Fibroblast of the aortic adventitia (primary cell): ENCODE measurements around the gene PRR5. TPM values are rescaled to one million over a fixed set of nuclear protein-coding genes. Genes with fewer than 3 reads are reported as not detected.

ENCODE experiments used
- DNase-seq: peaks from one replicate; pipeline ENCODE4 v3.0.0-alpha.2; 2010; ENCODE audit warnings: low read depth
- H3K4me3 ChIP-seq: 2 replicates; pipeline ENCODE4 v1.5.1; 2011; ENCODE audit warnings: low read depth, mild to moderate bottlenecking, control low read depth, low read length, moderate library complexity
- CTCF ChIP-seq: IDR thresholded peaks from 2 replicates; pipeline ENCODE4 v1.5.1; 2011; ENCODE audit warnings: mild to moderate bottlenecking, low read length, control low read depth, inconsistent platforms; ENCODE audit not compliant: insufficient read depth
- total RNA-seq: library from RNA; depleted of rRNA; stranded (reverse); fragments of >200 nt; gene quantifications from 2 replicates; pipeline ENCODE4 v1.2.3, GENCODE V29; 2012; ENCODE audit warnings: low replicate concordance

PRR5 gene
- total RNA-seq, 1 donor = 1.8 TPM

- H3K4me3 ChIP-seq = no peak overlapping the region
- DNase-seq = no peak
- no peak for TF ChIP-seq CTCF
Measured at GRCh38 chr22:44773082-44773481, 71.1 kb downstream of the PRR5 start.

- DNase-seq = no peak
- no peak overlapping the region for H3K4me3 ChIP-seq
- TF ChIP-seq CTCF = no peak
Measured at GRCh38 chr22:44775862-44776261, 73.9 kb downstream of the PRR5 start.

GRCh38 chr22:44776605-44777363, 74.8 kb downstream of the PRR5 start:
- no peak overlapping the region for H3K4me3 ChIP-seq
- DNase-seq = no peak
- no peak for TF ChIP-seq CTCF

- H3K4me3 ChIP-seq = no peak overlapping the region
- no peak for TF ChIP-seq CTCF
- DNase-seq = no peak
Measured at GRCh38 chr22:44777364-44777755, 75.4 kb downstream of the PRR5 start.

- DNase-seq = no peak
- no peak for TF ChIP-seq CTCF
- H3K4me3 ChIP-seq = no peak overlapping the region
Measured at GRCh38 chr22:44780876-44781449, 79.0 kb downstream of the PRR5 start.

GRCh38 chr22:44782363-44782963, 80.5 kb downstream of the PRR5 start:
- peak; percentile 56 for DNase-seq
- no peak for TF ChIP-seq CTCF
- H3K4me3 ChIP-seq = no peak overlapping the region
